HCT116 (cell line): ENCODE measurements around the gene BBS12.

Experiments
- CEBPB ChIP-seq: IDR thresholded peaks from 2 replicates; pipeline ENCODE4 v1.6.1; 2012; ENCODE audit warnings: low read depth
- EGR1 ChIP-seq: IDR thresholded peaks from 2 replicates; pipeline ENCODE4 v1.6.1; 2012; ENCODE audit warnings: low read depth
- EZH2 ChIP-seq: fragments of 200-600 bp; sonication (generic); IDR thresholded peaks from 2 replicates; pipeline ENCODE4 v1.6.1; 2017; ENCODE audit warnings: antibody characterized with exemption, mixed run types
- JUND ChIP-seq: IDR thresholded peaks from 2 replicates; pipeline ENCODE4 v1.6.1; 2012
- POLR2A ChIP-seq: IDR thresholded peaks from 2 replicates; pipeline ENCODE4 v1.7.0; 2011; ENCODE audit warnings: borderline replicate concordance; ENCODE audit not compliant: insufficient read depth, insufficient read length; ENCODE audit errors: extremely low read depth
- POLR2AphosphoS5 ChIP-seq: IDR thresholded peaks from 2 replicates; pipeline ENCODE4 v1.6.1; 2011; ENCODE audit warnings: mild to moderate bottlenecking, low read depth, low read length, moderate library complexity
- RAD21 ChIP-seq: IDR thresholded peaks from 2 replicates; pipeline ENCODE4 v1.6.1; 2012; ENCODE audit warnings: low read depth, mild to moderate bottlenecking
- ZNF274 ChIP-seq: fragments of 200-500 bp; sonication (Bioruptor generic); IDR thresholded peaks from 2 replicates; pipeline ENCODE4 v1.6.1; 2014; ENCODE audit warnings: mild to moderate bottlenecking, low read depth, low read length, inconsistent platforms
- TF ChIP-seq, protein P1 (sequence below), 3 experiments: fragments of 200-600 bp in 1 of 3; sonication (generic) in 1 of 3; IDR thresholded peaks in 2 of 3; conservative IDR thresholded peaks in 1 of 3; 2 replicates each; pipeline ENCODE4 v1.5.1; 2012 to 2017; ENCODE audit warnings: low read depth in 2 of 3, low read length in 2 of 3, antibody characterized with exemption in 1 of 3, borderline replicate concordance in 1 of 3, control low read depth in 1 of 3, mild to moderate bottlenecking in 1 of 3, mixed read lengths in 1 of 3, mixed run types in 1 of 3, moderate library complexity in 1 of 3; ENCODE audit not compliant: insufficient read depth in 1 of 3
- TF ChIP-seq, protein P2 (sequence below): IDR thresholded peaks from 2 replicates; pipeline ENCODE4 v1.6.1; 2012; ENCODE audit warnings: low read depth

GRCh38 chr4:122695226-122695625, 37.3 kb upstream of the BBS12 start:
- TF ChIP-seq, protein P1, sequence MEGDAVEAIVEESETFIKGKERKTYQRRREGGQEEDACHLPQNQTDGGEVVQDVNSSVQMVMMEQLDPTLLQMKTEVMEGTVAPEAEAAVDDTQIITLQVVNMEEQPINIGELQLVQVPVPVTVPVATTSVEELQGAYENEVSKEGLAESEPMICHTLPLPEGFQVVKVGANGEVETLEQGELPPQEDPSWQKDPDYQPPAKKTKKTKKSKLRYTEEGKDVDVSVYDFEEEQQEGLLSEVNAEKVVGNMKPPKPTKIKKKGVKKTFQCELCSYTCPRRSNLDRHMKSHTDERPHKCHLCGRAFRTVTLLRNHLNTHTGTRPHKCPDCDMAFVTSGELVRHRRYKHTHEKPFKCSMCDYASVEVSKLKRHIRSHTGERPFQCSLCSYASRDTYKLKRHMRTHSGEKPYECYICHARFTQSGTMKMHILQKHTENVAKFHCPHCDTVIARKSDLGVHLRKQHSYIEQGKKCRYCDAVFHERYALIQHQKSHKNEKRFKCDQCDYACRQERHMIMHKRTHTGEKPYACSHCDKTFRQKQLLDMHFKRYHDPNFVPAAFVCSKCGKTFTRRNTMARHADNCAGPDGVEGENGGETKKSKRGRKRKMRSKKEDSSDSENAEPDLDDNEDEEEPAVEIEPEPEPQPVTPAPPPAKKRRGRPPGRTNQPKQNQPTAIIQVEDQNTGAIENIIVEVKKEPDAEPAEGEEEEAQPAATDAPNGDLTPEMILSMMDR (IDR thresholded peaks at IDR 0.05 in 2 of 3, conservative IDR thresholded peaks at IDR 0.05 in 1 of 3; ENCODE audit: borderline replicate concordance in 1 of 3, insufficient read depth in 1 of 3, low read depth in 2 of 3, low read length in 2 of 3), result no peak
- TF ChIP-seq CEBPB (no peak), POLR2A (no peak), JUND (no peak), ZNF274 (no peak), EZH2 (no peak), POLR2AphosphoS5 (no peak), EGR1 (no peak), RAD21 (no peak)
- TF ChIP-seq, protein P2, sequence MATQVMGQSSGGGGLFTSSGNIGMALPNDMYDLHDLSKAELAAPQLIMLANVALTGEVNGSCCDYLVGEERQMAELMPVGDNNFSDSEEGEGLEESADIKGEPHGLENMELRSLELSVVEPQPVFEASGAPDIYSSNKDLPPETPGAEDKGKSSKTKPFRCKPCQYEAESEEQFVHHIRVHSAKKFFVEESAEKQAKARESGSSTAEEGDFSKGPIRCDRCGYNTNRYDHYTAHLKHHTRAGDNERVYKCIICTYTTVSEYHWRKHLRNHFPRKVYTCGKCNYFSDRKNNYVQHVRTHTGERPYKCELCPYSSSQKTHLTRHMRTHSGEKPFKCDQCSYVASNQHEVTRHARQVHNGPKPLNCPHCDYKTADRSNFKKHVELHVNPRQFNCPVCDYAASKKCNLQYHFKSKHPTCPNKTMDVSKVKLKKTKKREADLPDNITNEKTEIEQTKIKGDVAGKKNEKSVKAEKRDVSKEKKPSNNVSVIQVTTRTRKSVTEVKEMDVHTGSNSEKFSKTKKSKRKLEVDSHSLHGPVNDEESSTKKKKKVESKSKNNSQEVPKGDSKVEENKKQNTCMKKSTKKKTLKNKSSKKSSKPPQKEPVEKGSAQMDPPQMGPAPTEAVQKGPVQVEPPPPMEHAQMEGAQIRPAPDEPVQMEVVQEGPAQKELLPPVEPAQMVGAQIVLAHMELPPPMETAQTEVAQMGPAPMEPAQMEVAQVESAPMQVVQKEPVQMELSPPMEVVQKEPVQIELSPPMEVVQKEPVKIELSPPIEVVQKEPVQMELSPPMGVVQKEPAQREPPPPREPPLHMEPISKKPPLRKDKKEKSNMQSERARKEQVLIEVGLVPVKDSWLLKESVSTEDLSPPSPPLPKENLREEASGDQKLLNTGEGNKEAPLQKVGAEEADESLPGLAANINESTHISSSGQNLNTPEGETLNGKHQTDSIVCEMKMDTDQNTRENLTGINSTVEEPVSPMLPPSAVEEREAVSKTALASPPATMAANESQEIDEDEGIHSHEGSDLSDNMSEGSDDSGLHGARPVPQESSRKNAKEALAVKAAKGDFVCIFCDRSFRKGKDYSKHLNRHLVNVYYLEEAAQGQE, result no peak
